Smooth muscle cell of the umbilical artery (primary cell): ENCODE data around the gene PSME4. TPM values are rescaled to one million over a fixed set of nuclear protein-coding genes. Genes with fewer than 3 reads are reported as not detected.

ENCODE experiments used
- total RNA-seq: library from RNA; depleted of rRNA; stranded (reverse); fragments of >200 nt; gene quantifications from 2 replicates; pipeline ENCODE4 v1.2.3, GENCODE V29; 2014

The PSME4 gene, protein sequence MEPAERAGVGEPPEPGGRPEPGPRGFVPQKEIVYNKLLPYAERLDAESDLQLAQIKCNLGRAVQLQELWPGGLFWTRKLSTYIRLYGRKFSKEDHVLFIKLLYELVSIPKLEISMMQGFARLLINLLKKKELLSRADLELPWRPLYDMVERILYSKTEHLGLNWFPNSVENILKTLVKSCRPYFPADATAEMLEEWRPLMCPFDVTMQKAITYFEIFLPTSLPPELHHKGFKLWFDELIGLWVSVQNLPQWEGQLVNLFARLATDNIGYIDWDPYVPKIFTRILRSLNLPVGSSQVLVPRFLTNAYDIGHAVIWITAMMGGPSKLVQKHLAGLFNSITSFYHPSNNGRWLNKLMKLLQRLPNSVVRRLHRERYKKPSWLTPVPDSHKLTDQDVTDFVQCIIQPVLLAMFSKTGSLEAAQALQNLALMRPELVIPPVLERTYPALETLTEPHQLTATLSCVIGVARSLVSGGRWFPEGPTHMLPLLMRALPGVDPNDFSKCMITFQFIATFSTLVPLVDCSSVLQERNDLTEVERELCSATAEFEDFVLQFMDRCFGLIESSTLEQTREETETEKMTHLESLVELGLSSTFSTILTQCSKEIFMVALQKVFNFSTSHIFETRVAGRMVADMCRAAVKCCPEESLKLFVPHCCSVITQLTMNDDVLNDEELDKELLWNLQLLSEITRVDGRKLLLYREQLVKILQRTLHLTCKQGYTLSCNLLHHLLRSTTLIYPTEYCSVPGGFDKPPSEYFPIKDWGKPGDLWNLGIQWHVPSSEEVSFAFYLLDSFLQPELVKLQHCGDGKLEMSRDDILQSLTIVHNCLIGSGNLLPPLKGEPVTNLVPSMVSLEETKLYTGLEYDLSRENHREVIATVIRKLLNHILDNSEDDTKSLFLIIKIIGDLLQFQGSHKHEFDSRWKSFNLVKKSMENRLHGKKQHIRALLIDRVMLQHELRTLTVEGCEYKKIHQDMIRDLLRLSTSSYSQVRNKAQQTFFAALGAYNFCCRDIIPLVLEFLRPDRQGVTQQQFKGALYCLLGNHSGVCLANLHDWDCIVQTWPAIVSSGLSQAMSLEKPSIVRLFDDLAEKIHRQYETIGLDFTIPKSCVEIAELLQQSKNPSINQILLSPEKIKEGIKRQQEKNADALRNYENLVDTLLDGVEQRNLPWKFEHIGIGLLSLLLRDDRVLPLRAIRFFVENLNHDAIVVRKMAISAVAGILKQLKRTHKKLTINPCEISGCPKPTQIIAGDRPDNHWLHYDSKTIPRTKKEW (N-terminal part only)
- total RNA-seq: 34.4 and 61.1 TPM in 2 replicates

DNA sequence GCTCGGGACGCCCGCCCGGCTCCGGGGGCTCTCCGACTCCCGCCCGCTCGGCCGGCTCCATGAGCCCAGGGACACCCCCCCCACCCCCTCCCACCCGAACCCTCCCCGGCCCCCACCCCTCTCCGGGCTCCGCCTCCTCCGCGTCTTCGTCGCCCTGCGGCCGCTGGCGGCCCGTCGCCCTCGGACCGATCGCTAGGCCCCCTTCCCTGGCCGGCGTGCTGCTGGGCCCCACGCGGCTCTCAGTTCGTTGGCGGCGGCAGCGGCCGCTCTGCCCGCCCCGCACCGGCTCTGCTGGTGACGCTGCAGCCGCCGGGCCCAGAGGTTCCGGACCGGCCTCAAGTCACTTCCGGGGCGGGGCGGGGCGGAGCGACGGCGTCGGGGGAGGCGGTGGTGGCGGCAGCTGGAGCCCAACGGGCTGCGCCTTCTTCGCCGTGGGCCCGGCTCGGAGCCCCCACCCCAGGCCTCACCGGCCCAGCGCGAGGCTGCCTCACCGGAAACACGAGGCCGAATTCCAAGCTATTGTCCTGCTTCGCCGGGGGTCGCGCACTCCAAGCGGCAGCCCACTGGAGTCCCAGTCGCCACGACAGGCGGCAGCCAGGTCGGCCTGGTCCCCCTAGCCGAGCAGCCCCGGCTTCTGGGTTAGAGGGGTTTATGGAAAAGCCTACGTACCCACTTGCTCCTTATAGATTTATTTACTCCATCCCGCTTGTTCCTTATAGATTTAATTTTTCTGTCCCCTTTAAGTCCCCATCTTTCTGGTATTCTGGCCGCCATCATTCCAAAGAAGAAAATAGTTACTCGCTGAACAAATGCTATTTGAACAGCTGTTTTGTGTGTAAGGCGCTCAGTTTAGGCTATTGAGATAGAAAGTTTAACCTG is at the start of gene PSME4:
TSS of gene PSME4 (minus strand) at position 270 of the 879 bp plus-strand sequence. CDS start at position 61, 209 bp downstream.

GRCh38 chr2:53859206-53860181 is 111.3 kb downstream of the PSME4 start, which contains the start of gene GPR75:
Gene GPR75, minus strand, starts transcription at chr2:53859967. Its CDS starts 5,211 bp downstream, at chr2:53854756.

Other genes with a start within 250 kb of the PSME4 start
- gene CHAC2, start 203.2 kb downstream of the PSME4 start, total RNA-seq: 2.1 and 5.0 TPM in 2 replicates
- 28.0 and 31.8 TPM in 2 replicates for gene ASB3, start 184.0 kb downstream of the PSME4 start, total RNA-seq
- 231 and 287 TPM in 2 replicates for gene ERLEC1, start 183.9 kb downstream of the PSME4 start, total RNA-seq
- 0.89 and 2.7 TPM in 2 replicates for gene GPR75, start 111.0 kb downstream of the PSME4 start, total RNA-seq
- gene ACYP2, start 144.6 kb upstream of the PSME4 start, total RNA-seq: 11.7 and 11.9 TPM in 2 replicates